DOHH2 (cell line): ENCODE results near the gene SRGAP2C.
"Not testable (repeated sequence)": the region's sequence is repeated elsewhere in the genome, so short reads cannot be mapped to it uniquely, and the experiment has no call there.

Experiments used
- H3F3A ChIP-seq: fragments of 200-600 bp; sonication (generic), shearing (Covaris generic); 2 replicates; pipeline ENCODE4 v1.6.0; 2016; ENCODE audit warnings: antibody characterized with exemption, mild to moderate bottlenecking; ENCODE audit not compliant: control insufficient read depth, insufficient read depth
- H3K27ac ChIP-seq: fragments of 200-600 bp; sonication (generic); 2 replicates; pipeline ENCODE4 v1.5.1; 2014; ENCODE audit warnings: low read depth, mild to moderate bottlenecking, low read length, moderate library complexity
- H3K27me3 ChIP-seq: fragments of 200-600 bp; sonication (generic); 2 replicates; pipeline ENCODE4 v1.6.1; 2014; ENCODE audit warnings: mild to moderate bottlenecking, low read length, mixed read lengths; ENCODE audit not compliant: control insufficient read depth
- H3K36me3 ChIP-seq: fragments of 200-600 bp; sonication (generic); 2 replicates; pipeline ENCODE4 v1.6.1; 2014; ENCODE audit warnings: mild to moderate bottlenecking, low read length, moderate library complexity, mixed read lengths; ENCODE audit not compliant: control insufficient read depth
- H3K4me1 ChIP-seq: fragments of 200-600 bp; sonication (generic); 2 replicates; pipeline ENCODE4 v1.6.1; 2014; ENCODE audit warnings: mild to moderate bottlenecking, low read length, mixed read lengths; ENCODE audit not compliant: control insufficient read depth
- H3K4me2 ChIP-seq: fragments of 200-600 bp; sonication (generic); 2 replicates; pipeline ENCODE4 v1.6.0; 2014; ENCODE audit warnings: mild to moderate bottlenecking, low read length, moderate library complexity
- H3K4me3 ChIP-seq: fragments of 200-600 bp; sonication (generic); 2 replicates; pipeline ENCODE4 v1.5.1; 2014; ENCODE audit warnings: mild to moderate bottlenecking, low read length, mixed read lengths
- H3K79me2 ChIP-seq: fragments of 200-600 bp; sonication (generic); 2 replicates; pipeline ENCODE4 v1.6.1; 2014; ENCODE audit warnings: mild to moderate bottlenecking, low read length, mixed read lengths; ENCODE audit not compliant: control insufficient read depth
- H3K9me2 ChIP-seq: fragments of 200-600 bp; sonication (generic); replicated peaks from 2 replicates; pipeline ENCODE4 v1.6.1; 2014; ENCODE audit warnings: mild to moderate bottlenecking, low read length, mixed read lengths; ENCODE audit not compliant: control insufficient read depth
- H3K9me3 ChIP-seq: fragments of 200-600 bp; sonication (generic); 2 replicates; pipeline ENCODE4 v1.6.1; 2014; ENCODE audit warnings: antibody characterized with exemption, low read length, mixed read lengths; ENCODE audit not compliant: control insufficient read depth, insufficient read depth
- H4K20me1 ChIP-seq: fragments of 200-600 bp; sonication (generic); 2 replicates; pipeline ENCODE4 v1.6.0; 2014; ENCODE audit warnings: low read depth, mild to moderate bottlenecking, antibody characterized with exemption, low read length, moderate library complexity; ENCODE audit not compliant: control insufficient read depth, insufficient read depth

The SRGAP2C gene

DNA sequence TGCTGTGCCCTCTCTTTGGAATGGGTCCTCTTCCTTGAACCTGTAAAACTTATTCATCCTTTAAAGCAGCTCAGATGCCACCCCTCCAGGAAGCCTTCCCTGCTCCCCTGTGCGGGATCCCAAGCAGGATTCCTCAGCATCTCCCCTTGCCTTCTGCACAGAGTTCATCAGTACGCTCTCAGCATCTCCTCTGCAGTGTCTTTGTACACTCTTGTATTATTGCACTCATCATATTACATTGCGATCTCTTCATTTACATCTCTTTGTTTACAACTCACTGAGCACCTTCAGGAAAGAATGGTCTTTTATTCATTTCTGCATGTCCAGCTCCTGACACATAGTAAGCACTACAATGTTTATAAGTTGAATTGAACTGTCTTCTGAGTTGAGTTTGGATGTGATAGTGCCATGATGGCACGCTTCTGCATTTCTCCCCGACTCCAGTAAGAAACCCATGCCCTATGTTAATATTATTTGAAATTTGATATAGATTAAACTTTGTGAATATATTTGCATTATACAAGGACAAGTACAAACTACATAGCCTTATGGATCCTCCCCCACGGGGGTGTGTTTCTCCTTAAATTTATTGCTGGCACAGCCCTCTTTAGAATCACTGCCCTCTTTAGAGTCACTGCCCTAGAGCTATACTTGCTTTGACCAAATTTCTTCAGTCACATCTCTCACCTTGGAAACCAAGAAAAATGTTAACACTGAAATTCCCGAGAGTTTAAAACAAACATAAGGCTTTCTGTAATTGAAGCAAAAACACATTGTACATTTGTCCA, 12.5 kb downstream of the SRGAP2C start:
- not testable (repeated sequence) for H3K27me3 ChIP-seq, H3K4me2 ChIP-seq, H3K9me2 ChIP-seq, H3K4me3 ChIP-seq, H3F3A ChIP-seq, H3K27ac ChIP-seq, H3K36me3 ChIP-seq, H3K79me2 ChIP-seq, H3K9me3 ChIP-seq, H3K4me1 ChIP-seq, H4K20me1 ChIP-seq

GRCh38 chr1:121199763-121200162, 15.0 kb downstream of the SRGAP2C start:
- H3K4me2 ChIP-seq, H3K27ac ChIP-seq, H3K4me3 ChIP-seq, H4K20me1 ChIP-seq, H3K9me2 ChIP-seq, H3K27me3 ChIP-seq, H3F3A ChIP-seq, H3K9me3 ChIP-seq, H3K4me1 ChIP-seq, H3K79me2 ChIP-seq, H3K36me3 ChIP-seq: not testable (repeated sequence)

GRCh38 chr1:121200232-121200631, 15.5 kb downstream of the SRGAP2C start:
- not testable (repeated sequence) for H3K9me3 ChIP-seq, H3K27ac ChIP-seq, H3F3A ChIP-seq, H3K36me3 ChIP-seq, H3K9me2 ChIP-seq, H3K4me3 ChIP-seq, H3K4me1 ChIP-seq, H3K79me2 ChIP-seq, H3K4me2 ChIP-seq, H3K27me3 ChIP-seq, H4K20me1 ChIP-seq

GRCh38 chr1:121200985-121201981, 16.5 kb downstream of the SRGAP2C start:
- not testable (repeated sequence) for H3K79me2 ChIP-seq, H4K20me1 ChIP-seq, H3F3A ChIP-seq, H3K9me3 ChIP-seq, H3K36me3 ChIP-seq, H3K27ac ChIP-seq, H3K9me2 ChIP-seq, H3K4me1 ChIP-seq, H3K4me3 ChIP-seq, H3K4me2 ChIP-seq, H3K27me3 ChIP-seq

GRCh38 chr1:121202986-121203385, 18.2 kb downstream of the SRGAP2C start:
- H3K36me3 ChIP-seq, H3K27me3 ChIP-seq, H3K4me1 ChIP-seq, H3K9me2 ChIP-seq, H3K27ac ChIP-seq, H3K9me3 ChIP-seq, H3K4me2 ChIP-seq, H3F3A ChIP-seq, H4K20me1 ChIP-seq, H3K79me2 ChIP-seq, H3K4me3 ChIP-seq: not testable (repeated sequence)

DNA sequence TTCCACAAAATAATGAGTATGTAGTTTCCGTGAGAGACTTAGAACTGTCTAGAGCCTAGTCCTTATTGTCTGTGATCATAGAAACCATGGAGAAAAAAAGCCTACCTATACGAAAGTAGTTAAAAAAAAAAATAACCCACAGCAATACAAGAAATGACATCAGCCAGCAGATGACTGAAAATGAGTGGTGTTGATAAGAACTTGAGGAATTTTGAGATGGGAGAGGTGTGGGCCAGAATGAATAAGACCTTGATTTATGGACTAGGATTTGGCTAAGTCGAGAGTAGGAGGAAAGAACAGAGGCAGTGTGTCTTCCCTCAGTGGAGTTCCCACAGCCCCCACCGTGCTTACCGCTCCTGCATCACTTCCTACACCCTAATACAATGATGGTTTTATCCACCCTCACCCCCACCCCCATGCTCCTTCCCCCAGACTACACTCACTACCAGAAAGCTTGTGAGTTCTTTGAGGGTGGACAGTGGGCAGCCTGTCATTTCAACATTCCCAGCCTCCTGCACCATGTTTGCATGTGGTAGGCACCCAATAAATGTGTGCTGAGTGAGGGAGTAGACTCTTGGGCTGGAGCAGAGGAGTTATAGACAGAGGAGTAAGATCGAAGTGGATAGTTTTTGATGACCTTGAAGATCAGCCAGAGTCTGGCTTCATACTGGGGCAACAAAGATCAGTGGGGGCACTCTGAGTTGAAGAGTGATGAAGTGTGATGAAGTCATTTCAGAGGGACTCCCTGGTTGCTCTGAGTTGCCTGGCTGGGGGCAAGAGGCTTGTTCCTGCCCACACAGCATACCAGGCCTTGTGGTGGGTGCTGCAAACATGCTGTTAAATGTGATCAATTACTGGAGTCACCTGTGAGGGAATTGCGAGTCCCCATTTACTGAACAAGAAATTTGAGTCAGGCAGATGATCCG, 21.3 kb downstream of the SRGAP2C start:
- not testable (repeated sequence) for H3K4me2 ChIP-seq, H3K9me3 ChIP-seq, H3K36me3 ChIP-seq

DNA sequence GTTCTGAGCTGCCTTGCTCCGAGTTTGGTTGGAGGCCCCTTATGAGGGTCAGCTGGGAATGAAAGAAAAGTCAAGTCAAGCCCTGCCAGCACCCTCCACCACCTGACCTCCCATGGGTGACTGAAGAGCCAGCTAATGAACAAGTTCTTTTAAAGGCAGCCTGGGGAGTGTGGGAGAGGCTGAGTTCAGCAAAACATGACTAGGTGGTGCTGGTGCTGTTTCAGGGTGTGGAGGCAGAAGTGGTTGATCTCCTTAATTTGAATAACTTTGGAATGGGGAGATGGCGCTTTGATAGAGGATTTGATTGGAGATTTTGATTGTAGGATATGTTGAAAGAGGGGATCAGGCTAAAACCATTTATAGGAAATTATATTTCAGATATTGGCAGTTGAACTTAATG, 22.6 kb downstream of the SRGAP2C start:
- not testable (repeated sequence) for H3K4me1 ChIP-seq, H3F3A ChIP-seq, H3K27ac ChIP-seq, H3K4me3 ChIP-seq, H3K9me3 ChIP-seq, H3K27me3 ChIP-seq, H3K79me2 ChIP-seq, H3K36me3 ChIP-seq, H4K20me1 ChIP-seq, H3K9me2 ChIP-seq, H3K4me2 ChIP-seq

More for the DNA sequence above, 21.3 kb downstream of the SRGAP2C start:
- H3K27me3 ChIP-seq, H4K20me1 ChIP-seq, H3K4me3 ChIP-seq, H3F3A ChIP-seq, H3K79me2 ChIP-seq, H3K27ac ChIP-seq, H3K4me1 ChIP-seq, H3K9me2 ChIP-seq: not testable (repeated sequence)
